IMR-90 (cell line): ENCODE data around the gene DSG3.

Source experiments
- BHLHE40 ChIP-seq: fragments of 150-350 bp; IDR thresholded peaks from 2 replicates; pipeline ENCODE4 v1.6.1; 2016; ENCODE audit warnings: mild to moderate bottlenecking, low read depth, low read length
- CEBPB ChIP-seq: IDR thresholded peaks from 2 replicates; pipeline ENCODE4 v1.6.1; 2012; ENCODE audit warnings: low read depth, low read length, improper control_type of control experiment
- CHD1 ChIP-seq: IDR thresholded peaks from 2 replicates; pipeline ENCODE4 v1.6.1; 2012; ENCODE audit warnings: low read depth, low read length, improper control_type of control experiment
- MAFK ChIP-seq: IDR thresholded peaks from 2 replicates; pipeline ENCODE4 v1.6.1; 2012; ENCODE audit warnings: low read depth, low read length, improper control_type of control experiment
- MAZ ChIP-seq: IDR thresholded peaks from 2 replicates; pipeline ENCODE4 v1.6.1; 2012; ENCODE audit warnings: low read depth, mild to moderate bottlenecking, low read length, improper control_type of control experiment, moderate library complexity, borderline replicate concordance
- MXI1 ChIP-seq: IDR thresholded peaks from 2 replicates; pipeline ENCODE4 v1.6.1; 2012; ENCODE audit warnings: low read depth, mild to moderate bottlenecking, low read length, moderate library complexity, borderline replicate concordance
- POLR2A ChIP-seq: IDR thresholded peaks from 2 replicates; pipeline ENCODE4 v1.6.1; 2012; ENCODE audit warnings: mild to moderate bottlenecking, low read depth, low read length
- RAD21 ChIP-seq: IDR thresholded peaks from 2 replicates; pipeline ENCODE4 v1.6.1; 2012; ENCODE audit warnings: low read length, improper control_type of control experiment
- RCOR1 ChIP-seq: IDR thresholded peaks from 2 replicates; pipeline ENCODE4 v1.6.1; 2012; ENCODE audit warnings: mild to moderate bottlenecking, low read length, improper control_type of control experiment; ENCODE audit not compliant: insufficient replicate concordance
- RFX5 ChIP-seq: IDR thresholded peaks from 2 replicates; pipeline ENCODE4 v1.8.0; 2012; ENCODE audit warnings: low read depth, mild to moderate bottlenecking, low read length, moderate library complexity
- SMC3 ChIP-seq: fragments of 150-350 bp; IDR thresholded peaks from 2 replicates; pipeline ENCODE4 v1.6.1; 2016; ENCODE audit warnings: low read depth, mild to moderate bottlenecking, antibody characterized with exemption, low read length, moderate library complexity
- TF ChIP-seq, protein P1 (sequence below): conservative IDR thresholded peaks from 2 replicates; pipeline ENCODE4 v1.5.1; 2012; ENCODE audit warnings: mild to moderate bottlenecking, low read depth, low read length, improper control_type of control experiment
- TF ChIP-seq, protein P2 (sequence below): fragments of 150-350 bp; IDR thresholded peaks from 2 replicates; pipeline ENCODE4 v1.6.1; 2017; ENCODE audit warnings: mild to moderate bottlenecking, antibody characterized with exemption, low read length, low read depth
- TF ChIP-seq, protein P3 (sequence below): fragments of 150-350 bp; IDR thresholded peaks from 2 replicates; pipeline ENCODE4 v1.6.1; 2016; ENCODE audit warnings: low read depth, mild to moderate bottlenecking, low read length, moderate library complexity, borderline replicate concordance

DNA sequence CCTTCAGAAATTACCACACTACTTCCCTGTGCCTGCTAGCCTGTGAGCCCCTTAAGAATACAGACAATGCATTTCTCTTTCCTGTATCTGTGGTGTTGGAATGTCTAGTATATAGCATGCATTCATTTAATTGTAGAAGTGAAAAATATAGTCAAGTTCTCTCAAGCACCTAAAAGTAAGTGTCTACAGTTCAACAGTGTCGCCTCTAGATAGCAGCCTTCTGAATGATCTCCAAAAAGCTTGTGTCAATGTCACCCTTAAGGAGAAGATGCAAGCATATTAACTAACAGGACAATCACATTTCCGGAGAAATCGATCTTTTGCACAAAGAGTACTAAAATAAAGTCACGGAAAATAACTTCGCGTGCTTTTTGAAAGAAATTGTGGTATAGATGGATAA is 27.5 kb upstream of the DSG3 start:
- TF ChIP-seq RAD21 (no peak), POLR2A (no peak), RFX5 (no peak), BHLHE40 (no peak), SMC3 (no peak), CHD1 (no peak), MAFK (no peak), MAZ (no peak), RCOR1 (no peak), MXI1 (no peak), CEBPB (no peak)
- TF ChIP-seq, protein P1, sequence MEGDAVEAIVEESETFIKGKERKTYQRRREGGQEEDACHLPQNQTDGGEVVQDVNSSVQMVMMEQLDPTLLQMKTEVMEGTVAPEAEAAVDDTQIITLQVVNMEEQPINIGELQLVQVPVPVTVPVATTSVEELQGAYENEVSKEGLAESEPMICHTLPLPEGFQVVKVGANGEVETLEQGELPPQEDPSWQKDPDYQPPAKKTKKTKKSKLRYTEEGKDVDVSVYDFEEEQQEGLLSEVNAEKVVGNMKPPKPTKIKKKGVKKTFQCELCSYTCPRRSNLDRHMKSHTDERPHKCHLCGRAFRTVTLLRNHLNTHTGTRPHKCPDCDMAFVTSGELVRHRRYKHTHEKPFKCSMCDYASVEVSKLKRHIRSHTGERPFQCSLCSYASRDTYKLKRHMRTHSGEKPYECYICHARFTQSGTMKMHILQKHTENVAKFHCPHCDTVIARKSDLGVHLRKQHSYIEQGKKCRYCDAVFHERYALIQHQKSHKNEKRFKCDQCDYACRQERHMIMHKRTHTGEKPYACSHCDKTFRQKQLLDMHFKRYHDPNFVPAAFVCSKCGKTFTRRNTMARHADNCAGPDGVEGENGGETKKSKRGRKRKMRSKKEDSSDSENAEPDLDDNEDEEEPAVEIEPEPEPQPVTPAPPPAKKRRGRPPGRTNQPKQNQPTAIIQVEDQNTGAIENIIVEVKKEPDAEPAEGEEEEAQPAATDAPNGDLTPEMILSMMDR: no peak
- TF ChIP-seq, protein P2, sequence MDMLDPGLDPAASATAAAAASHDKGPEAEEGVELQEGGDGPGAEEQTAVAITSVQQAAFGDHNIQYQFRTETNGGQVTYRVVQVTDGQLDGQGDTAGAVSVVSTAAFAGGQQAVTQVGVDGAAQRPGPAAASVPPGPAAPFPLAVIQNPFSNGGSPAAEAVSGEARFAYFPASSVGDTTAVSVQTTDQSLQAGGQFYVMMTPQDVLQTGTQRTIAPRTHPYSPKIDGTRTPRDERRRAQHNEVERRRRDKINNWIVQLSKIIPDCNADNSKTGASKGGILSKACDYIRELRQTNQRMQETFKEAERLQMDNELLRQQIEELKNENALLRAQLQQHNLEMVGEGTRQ: no peak
- TF ChIP-seq, protein P3, sequence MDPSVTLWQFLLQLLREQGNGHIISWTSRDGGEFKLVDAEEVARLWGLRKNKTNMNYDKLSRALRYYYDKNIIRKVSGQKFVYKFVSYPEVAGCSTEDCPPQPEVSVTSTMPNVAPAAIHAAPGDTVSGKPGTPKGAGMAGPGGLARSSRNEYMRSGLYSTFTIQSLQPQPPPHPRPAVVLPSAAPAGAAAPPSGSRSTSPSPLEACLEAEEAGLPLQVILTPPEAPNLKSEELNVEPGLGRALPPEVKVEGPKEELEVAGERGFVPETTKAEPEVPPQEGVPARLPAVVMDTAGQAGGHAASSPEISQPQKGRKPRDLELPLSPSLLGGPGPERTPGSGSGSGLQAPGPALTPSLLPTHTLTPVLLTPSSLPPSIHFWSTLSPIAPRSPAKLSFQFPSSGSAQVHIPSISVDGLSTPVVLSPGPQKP: no peak
